Calu3 (cell line): ENCODE data around the gene FOXP2. TPM values are rescaled to one million over a fixed set of nuclear protein-coding genes. Genes with fewer than 3 reads are reported as not detected.

Experiments used
- Bru-seq: library from RNA; stranded (reverse); fragments of 400-500 nt; gene quantifications from one replicate; lab custom pipeline; 2021; lab: Mats Ljungman, UMichigan
- BruChase-seq, 2 experiments: library from RNA; stranded (reverse); fragments of 400-500 nt; gene quantifications; one replicate each; lab custom pipeline; 2021; lab: Mats Ljungman, UMichigan
- BruUV-seq: library from RNA; stranded (reverse); fragments of 400-500 nt; replicated peaks from 2 replicates; lab custom pipeline; 2021; lab: Mats Ljungman, UMichigan
- CTCF ChIA-PET: fragments of 300-600 bp; sonication (Branson Sonifier 250); formaldehyde crosslinking; loops from one replicate; lab custom pipeline; 2022; ENCODE audit warnings: antibody characterized with exemption; lab: Charles Lee
- DNase-seq: peaks from one replicate; pipeline ENCODE4 v3.0.0; 2022
- H3K27ac Mint-ChIP-seq: one replicate; pipeline ENCODE4 v1.8.0; 2022; ENCODE audit warnings: mixed read lengths; ENCODE audit not compliant: unreplicated experiment
- H3K27me3 Mint-ChIP-seq: one replicate; pipeline ENCODE4 v1.8.0; 2022; ENCODE audit warnings: mixed read lengths; ENCODE audit not compliant: unreplicated experiment
- H3K36me3 Mint-ChIP-seq: one replicate; pipeline ENCODE4 v1.8.0; 2022; ENCODE audit warnings: mild to moderate bottlenecking, moderate library complexity, mixed read lengths; ENCODE audit not compliant: insufficient read depth, unreplicated experiment
- H3K4me1 Mint-ChIP-seq: one replicate; pipeline ENCODE4 v1.8.0; 2022; ENCODE audit warnings: mild to moderate bottlenecking, low read depth, mixed read lengths; ENCODE audit not compliant: unreplicated experiment
- H3K4me3 Mint-ChIP-seq: one replicate; pipeline ENCODE4 v1.8.0; 2022; ENCODE audit warnings: mild to moderate bottlenecking, low read depth, moderate library complexity, mixed read lengths; ENCODE audit not compliant: unreplicated experiment
- H3K9me3 Mint-ChIP-seq: one replicate; pipeline ENCODE4 v1.8.0; 2022; ENCODE audit warnings: low read depth, mixed read lengths; ENCODE audit not compliant: unreplicated experiment
- intact Hi-C: fragments of 100-400 bp; cut with micrococcal nuclease; formaldehyde crosslinking; loops from one replicate; pipeline ENCODE4 v1.10.0; 2022; ENCODE audit not compliant: unreplicated experiment
- long read RNA-seq: library from polyadenylated mRNA; stranded (forward); transcript quantifications from one replicate; pipeline ENCODE4 v2.0.0, GENCODE V29; 2022
- total RNA-seq: library from RNA; stranded (reverse); gene quantifications from 2 replicates; pipeline ENCODE4 v1.2.3, GENCODE V29; 2022
- TF ChIP-seq, protein P1 (sequence below): fragments of 200-600 bp; IDR thresholded peaks from one replicate; pipeline ENCODE4 v1.8.0; 2022; ENCODE audit warnings: antibody characterized with exemption; ENCODE audit not compliant: unreplicated experiment

Gene FOXP2
- 1.6 and 2.5 TPM in 2 replicates for total RNA-seq
- percentile 41 among the genes with signal in this experiment for Bru-seq, nascent RNA
- percentile 33 among the genes with signal in this experiment for BruChase-seq, experiment 1, labeled RNA remaining after a 6-hour chase
- BruChase-seq, experiment 2, labeled RNA remaining after a 2-hour chase, result percentile 37 among the genes with signal in this experiment
- long read RNA-seq, result 0 reads

DNA sequence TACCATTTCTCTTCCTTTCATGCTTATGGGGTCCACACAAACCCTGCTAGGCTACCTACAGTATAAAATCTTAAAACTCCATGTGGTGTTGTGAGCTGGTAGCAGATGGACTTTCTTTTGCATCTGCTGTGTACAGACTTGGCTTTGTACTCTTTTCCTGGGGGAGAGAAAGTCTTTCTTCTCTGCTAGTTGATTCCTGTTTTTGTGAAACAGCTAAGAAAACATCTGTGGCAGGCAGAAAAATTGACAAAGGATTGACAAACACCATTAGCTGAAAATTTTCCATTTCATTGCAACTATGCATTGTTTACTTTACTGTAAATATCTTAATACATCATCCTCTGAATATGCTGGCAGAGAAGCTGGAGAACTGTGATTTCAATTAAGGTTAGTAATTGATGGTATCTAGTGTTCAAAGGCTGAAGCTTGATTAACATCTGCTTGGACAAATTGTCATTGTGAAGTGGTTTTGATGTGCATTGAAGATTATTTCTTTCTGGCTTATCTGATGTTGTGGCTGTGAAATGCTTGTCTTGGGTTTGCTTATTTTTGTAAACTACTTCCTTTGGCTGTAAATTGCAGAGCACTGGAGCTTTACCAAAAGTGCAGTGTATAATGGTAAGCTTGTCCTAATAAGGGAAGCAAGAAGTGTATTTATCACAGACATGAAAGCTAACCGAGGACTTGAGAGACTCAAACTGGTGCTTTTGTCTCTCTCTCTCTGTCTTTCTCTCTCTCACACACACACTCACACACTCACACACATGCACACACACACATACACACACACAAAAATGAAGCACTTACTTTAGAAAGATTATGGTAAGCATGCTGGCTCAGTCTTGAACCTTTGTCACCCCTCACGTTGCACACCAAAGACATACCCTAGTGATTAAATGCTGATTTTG lies at the start of gene FOXP2:
TSS of gene FOXP2 (plus strand) at position 660 of the 908 bp plus-strand sequence. CDS start 11,697 bp downstream, outside the sequence.
- intact Hi-C loops, result no loop called here
- BruUV-seq, result no TSS peak
- H3K36me3 Mint-ChIP-seq, result no peaks in the 10 kb centered on the region
- DNase-seq, result no peak
- CTCF ChIA-PET, result interaction anchor here (0.6 to 1.3 kb wide), 4 partner anchors 125 to 386 kb away, joined by 3 to 6 read pairs (median 4); no protein-coding TSS in a partner anchor
- TF ChIP-seq, protein P1, sequence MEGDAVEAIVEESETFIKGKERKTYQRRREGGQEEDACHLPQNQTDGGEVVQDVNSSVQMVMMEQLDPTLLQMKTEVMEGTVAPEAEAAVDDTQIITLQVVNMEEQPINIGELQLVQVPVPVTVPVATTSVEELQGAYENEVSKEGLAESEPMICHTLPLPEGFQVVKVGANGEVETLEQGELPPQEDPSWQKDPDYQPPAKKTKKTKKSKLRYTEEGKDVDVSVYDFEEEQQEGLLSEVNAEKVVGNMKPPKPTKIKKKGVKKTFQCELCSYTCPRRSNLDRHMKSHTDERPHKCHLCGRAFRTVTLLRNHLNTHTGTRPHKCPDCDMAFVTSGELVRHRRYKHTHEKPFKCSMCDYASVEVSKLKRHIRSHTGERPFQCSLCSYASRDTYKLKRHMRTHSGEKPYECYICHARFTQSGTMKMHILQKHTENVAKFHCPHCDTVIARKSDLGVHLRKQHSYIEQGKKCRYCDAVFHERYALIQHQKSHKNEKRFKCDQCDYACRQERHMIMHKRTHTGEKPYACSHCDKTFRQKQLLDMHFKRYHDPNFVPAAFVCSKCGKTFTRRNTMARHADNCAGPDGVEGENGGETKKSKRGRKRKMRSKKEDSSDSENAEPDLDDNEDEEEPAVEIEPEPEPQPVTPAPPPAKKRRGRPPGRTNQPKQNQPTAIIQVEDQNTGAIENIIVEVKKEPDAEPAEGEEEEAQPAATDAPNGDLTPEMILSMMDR, result no peak
- no peaks in the 10 kb centered on the region for H3K4me1 Mint-ChIP-seq
- no peaks in the 10 kb centered on the region for H3K27me3 Mint-ChIP-seq
- H3K9me3 Mint-ChIP-seq, result no peaks in the 10 kb centered on the region
- H3K4me3 Mint-ChIP-seq, result no peak within 1 kb of the TSS
- H3K27ac Mint-ChIP-seq, result no peak within 1 kb of the TSS

DNA sequence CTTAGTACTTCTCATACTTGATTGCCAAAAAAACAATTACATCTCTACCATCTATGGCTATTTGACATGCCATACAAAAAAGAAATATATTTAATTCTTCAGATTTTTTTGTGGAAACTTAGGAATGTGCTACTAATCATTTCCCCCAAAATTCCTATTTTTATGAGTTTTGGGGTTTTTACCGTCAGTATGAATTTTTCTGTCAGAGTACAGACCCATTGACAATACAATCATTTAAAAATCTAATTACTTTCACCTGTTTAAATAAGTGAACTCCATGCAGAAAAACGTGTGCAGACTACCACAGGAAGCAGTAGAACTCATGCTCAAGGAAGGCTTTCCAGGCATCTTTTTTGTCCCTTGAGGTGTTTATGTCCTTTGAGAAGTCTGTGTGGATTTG lies 48.8 kb upstream of the FOXP2 start:
- intact Hi-C loops, result no loop called here
- Mint-ChIP-seq H3K4me1 (no peaks in the 10 kb centered on the region), H3K27ac (no peak overlapping the region), H3K4me3 (no peak overlapping the region), H3K27me3 (no peaks in the 10 kb centered on the region), H3K9me3 (no peaks in the 10 kb centered on the region), H3K36me3 (no peaks in the 10 kb centered on the region)
- CTCF ChIA-PET, result no interaction called here
- TF ChIP-seq, protein P1, result no peak
- no peak for DNase-seq
- BruUV-seq, result no TSS peak

- Mint-ChIP-seq H3K4me3 (no peak overlapping the region), H3K4me1 (no peaks in the 10 kb centered on the region), H3K27me3 (no peaks in the 10 kb centered on the region), H3K27ac (no peak overlapping the region), H3K9me3 (no peaks in the 10 kb centered on the region), H3K36me3 (no peaks in the 10 kb centered on the region)
- TF ChIP-seq, protein P1, result no peak
- intact Hi-C loops, result no loop called here
- no peak for DNase-seq
- BruUV-seq, result no TSS peak
- CTCF ChIA-PET, result no interaction called here
Measured at GRCh38 chr7:114368492-114368891, 46.1 kb upstream of the FOXP2 start.

DNA sequence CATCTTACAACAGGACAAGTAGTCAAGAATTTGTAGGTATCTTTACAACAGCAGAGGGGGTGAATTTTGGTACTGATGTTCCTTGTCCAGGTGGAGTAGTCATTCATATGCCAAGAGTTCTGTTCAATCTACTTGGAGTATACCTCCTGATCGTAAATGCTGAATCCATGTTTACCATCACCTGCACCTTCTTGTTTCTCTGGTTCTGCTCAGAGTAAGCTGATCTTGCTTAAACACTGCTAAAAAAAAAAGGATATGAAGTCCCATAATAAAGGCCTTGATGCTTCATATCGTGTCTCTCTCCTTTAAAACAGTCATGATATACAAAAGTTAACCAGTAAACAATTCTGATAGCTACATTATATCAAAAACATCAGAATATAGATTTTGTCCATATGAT lies 45.3 kb upstream of the FOXP2 start:
- Mint-ChIP-seq H3K4me3 (no peak overlapping the region), H3K27ac (no peak overlapping the region), H3K4me1 (no peaks in the 10 kb centered on the region), H3K27me3 (no peaks in the 10 kb centered on the region), H3K9me3 (no peaks in the 10 kb centered on the region), H3K36me3 (no peaks in the 10 kb centered on the region)
- no peak for DNase-seq
- CTCF ChIA-PET, result interaction anchor here (0.6 kb wide), 1 partner anchor 52 kb away, joined by 3 read pairs; no protein-coding TSS in a partner anchor
- BruUV-seq, result no TSS peak
- intact Hi-C loops, result no loop called here
- TF ChIP-seq, protein P1, result no peak
